Endodermal cell (in vitro differentiated cells): ENCODE results near the gene NPHP4. TPM values are rescaled to one million over a fixed set of nuclear protein-coding genes. Genes with fewer than 3 reads are reported as not detected.

Source experiments
- DNase-seq: peaks from one replicate; pipeline ENCODE4 v3.0.0-alpha.2; 2017
- H3K27ac ChIP-seq: 2 replicates; pipeline ENCODE4 v1.5.1; 2013; ENCODE audit warnings: mild to moderate bottlenecking, low read depth, low read length, moderate library complexity
- H3K27me3 ChIP-seq: 2 replicates; pipeline ENCODE4 v1.6.1; 2013; ENCODE audit warnings: mild to moderate bottlenecking, low read length, moderate library complexity; ENCODE audit not compliant: insufficient read depth, control insufficient read depth, poor library complexity, severe bottlenecking
- H3K36me3 ChIP-seq: 2 replicates; pipeline ENCODE4 v1.7.0; 2013; ENCODE audit warnings: mild to moderate bottlenecking, low read length, moderate library complexity; ENCODE audit not compliant: control insufficient read depth, insufficient read depth
- H3K4me1 ChIP-seq: one replicate; pipeline ENCODE4 v1.7.0; 2013; ENCODE audit warnings: low read length; ENCODE audit not compliant: control insufficient read depth, insufficient read depth
- H3K4me3 ChIP-seq: 2 replicates; pipeline ENCODE4 v1.5.1; 2013; ENCODE audit warnings: mild to moderate bottlenecking, low read length, moderate library complexity
- H3K9ac ChIP-seq: 2 replicates; pipeline ENCODE4 v1.6.1; 2013; ENCODE audit warnings: mild to moderate bottlenecking, low read length, moderate library complexity; ENCODE audit not compliant: poor library complexity, severe bottlenecking; ENCODE audit errors: extremely low read depth
- H3K9me3 ChIP-seq: 2 replicates; pipeline ENCODE4 v1.6.1; 2013; ENCODE audit warnings: mild to moderate bottlenecking, low read length, moderate library complexity; ENCODE audit not compliant: control insufficient read depth
- H3K27ac Mint-ChIP-seq: 2 replicates; pipeline ENCODE4 v1.8.0; 2020; ENCODE audit warnings: mixed read lengths
- H3K27me3 Mint-ChIP-seq: 2 replicates; pipeline ENCODE4 v1.8.0; 2021; ENCODE audit warnings: mild to moderate bottlenecking, mixed read lengths; ENCODE audit not compliant: insufficient read depth
- H3K36me3 Mint-ChIP-seq: 2 replicates; pipeline ENCODE4 v1.8.0; 2020; ENCODE audit warnings: low read depth, mixed read lengths
- H3K4me1 Mint-ChIP-seq: 2 replicates; pipeline ENCODE4 v1.8.0; 2020; ENCODE audit warnings: mixed read lengths
- H3K4me3 Mint-ChIP-seq: 2 replicates; pipeline ENCODE4 v1.8.0; 2020; ENCODE audit warnings: mild to moderate bottlenecking, moderate library complexity, mixed read lengths
- H3K9me3 Mint-ChIP-seq: 2 replicates; pipeline ENCODE4 v1.8.0; 2020; ENCODE audit warnings: mild to moderate bottlenecking, mixed read lengths
- CTCF ChIP-seq: fragments of 200-600 bp; sonication (generic); conservative IDR thresholded peaks from 2 replicates; pipeline ENCODE4 v1.5.0; 2021; ENCODE audit warnings: antibody characterized with exemption, mild to moderate bottlenecking
- WGBS, 2 experiments: methylation state at CpG; one replicate each; pipeline versions ENCODE4 v1.1.5 to v1.1.7; 2013; ENCODE audit warnings: missing lambda C conversion rate in 2 of 2, mixed read lengths in 1 of 2; ENCODE audit not compliant: insufficient coverage in 1 of 2, insufficient read length in 1 of 2; 5-methylcytosine and 5-hydroxymethylcytosine counted together
- total RNA-seq, 2 donors: library from RNA; stranded (reverse); fragmentation: NEBNext Ultra II Directional in 1 of 2; extraction: Animal tissue kit (Norgen Biotek cat#: 25700) in 1 of 2; gene quantifications; 2 replicates in 1 of 2; 3 replicates in 1 of 2; pipeline ENCODE4 v1.2.1, GENCODE V29; 2021

The NPHP4 gene
- total RNA-seq, 2 donors from 2014 or later = 19.1 to 25.4 TPM

GRCh38 chr1:5950994-5951785 lies 41.0 kb downstream of the NPHP4 start:
- Histone ChIP-seq H3K9ac (no peak overlapping the region), H3K27ac (no peak overlapping the region), H3K4me3 (no peak overlapping the region), H3K4me1 (no peaks in the 10 kb centered on the region), H3K9me3 (no peaks in the 10 kb centered on the region), H3K27me3 (no peaks in the 10 kb centered on the region), H3K36me3 (peaks cover 16% of the 10 kb centered on the region)
- no peak overlapping the region for H3K27ac Mint-ChIP-seq
- peaks cover 2% of the 10 kb centered on the region for H3K9me3 Mint-ChIP-seq
- H3K36me3 Mint-ChIP-seq = peaks cover 51% of the 10 kb centered on the region
- TF ChIP-seq CTCF = no peak
- no peaks in the 10 kb centered on the region for H3K4me1 Mint-ChIP-seq
- no peaks in the 10 kb centered on the region for H3K27me3 Mint-ChIP-seq
- WGBS, 2 experiments = 95 to 96% methylated on average over 20 to 24 of the region's 24 CpGs
- peak; percentile 26 for DNase-seq
- no peak overlapping the region for H3K4me3 Mint-ChIP-seq

DNA sequence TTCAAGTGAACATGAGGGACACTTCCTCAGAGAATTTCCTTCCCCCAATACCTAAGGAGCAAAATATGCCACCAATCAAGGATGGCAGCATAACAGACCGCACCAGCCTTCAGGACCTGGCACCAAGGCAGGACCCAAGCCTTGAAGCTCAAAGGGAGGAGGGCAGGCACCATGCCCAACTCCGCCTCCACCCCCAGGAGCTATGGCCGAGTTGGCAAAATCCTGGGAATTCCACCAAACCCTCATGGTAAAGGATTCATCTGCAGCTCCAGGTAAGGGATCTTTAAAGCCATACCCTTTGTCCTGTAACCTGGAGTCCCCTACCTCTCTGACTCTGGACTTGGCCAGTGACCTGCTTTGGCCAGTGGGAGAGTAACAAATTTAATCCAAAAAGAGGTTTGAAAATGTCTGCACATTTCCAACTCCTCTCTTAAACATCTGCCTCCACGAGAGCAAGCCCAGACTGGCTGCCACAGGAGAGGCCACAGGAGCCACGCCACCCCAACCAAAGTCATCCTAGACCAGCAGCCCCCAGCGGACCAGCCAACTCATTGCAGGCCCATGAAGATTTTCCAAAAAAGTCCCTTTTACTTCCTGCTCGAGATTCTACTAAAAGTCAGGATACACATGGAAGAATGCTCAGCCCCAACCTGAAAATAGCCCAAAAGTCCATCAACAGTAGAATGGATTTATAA lies 41.9 kb downstream of the NPHP4 start:
- no peaks in the 10 kb centered on the region for H3K27me3 Mint-ChIP-seq
- DNase-seq = no peak
- no peaks in the 10 kb centered on the region for H3K4me1 ChIP-seq
- H3K9me3 Mint-ChIP-seq = peaks cover 2% of the 10 kb centered on the region
- peaks cover 13% of the 10 kb centered on the region for H3K36me3 ChIP-seq
- no peaks in the 10 kb centered on the region for H3K9me3 ChIP-seq
- no peak overlapping the region for H3K9ac ChIP-seq
- H3K36me3 Mint-ChIP-seq = peaks cover 55% of the 10 kb centered on the region
- no peak overlapping the region for H3K4me3 Mint-ChIP-seq
- H3K4me3 ChIP-seq = no peak overlapping the region
- no peak overlapping the region for H3K27ac Mint-ChIP-seq
- no peaks in the 10 kb centered on the region for H3K27me3 ChIP-seq
- WGBS, 2 experiments = 88 to 96% methylated on average over 4 to 7 of the region's 7 CpGs
- no peaks in the 10 kb centered on the region for H3K4me1 Mint-ChIP-seq
- no peak overlapping the region for H3K27ac ChIP-seq
- TF ChIP-seq CTCF = no peak

DNA sequence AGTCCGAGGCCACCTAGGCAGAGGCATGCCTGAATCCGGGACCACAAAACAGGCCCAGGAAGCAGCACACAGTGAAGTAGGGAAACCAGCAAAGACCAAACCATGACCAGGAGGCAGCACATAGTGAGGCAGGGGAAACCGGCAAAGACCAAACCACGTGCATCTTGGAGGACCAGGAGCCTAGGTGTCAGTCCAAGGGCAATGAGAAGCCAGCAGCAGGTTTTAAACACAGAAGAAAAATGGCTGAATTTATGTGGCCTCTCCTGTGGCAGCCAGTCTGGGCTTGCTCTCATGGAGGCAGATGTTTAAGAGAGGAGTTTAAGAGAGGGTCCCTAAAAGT lies 42.5 kb downstream of the NPHP4 start:
- H3K4me3 Mint-ChIP-seq = no peak overlapping the region
- 83 to 85% methylated on average over 4 of the region's 4 CpGs for WGBS, 2 experiments
- Histone ChIP-seq H3K27ac (no peak overlapping the region), H3K4me3 (no peak overlapping the region), H3K9me3 (no peaks in the 10 kb centered on the region), H3K4me1 (no peaks in the 10 kb centered on the region), H3K27me3 (no peaks in the 10 kb centered on the region), H3K9ac (no peak overlapping the region), H3K36me3 (peaks cover 12% of the 10 kb centered on the region)
- no peak overlapping the region for H3K27ac Mint-ChIP-seq
- no peaks in the 10 kb centered on the region for H3K27me3 Mint-ChIP-seq
- peaks cover 2% of the 10 kb centered on the region for H3K9me3 Mint-ChIP-seq
- TF ChIP-seq CTCF = no peak
- peaks cover 59% of the 10 kb centered on the region for H3K36me3 Mint-ChIP-seq
- DNase-seq = no peak
- H3K4me1 Mint-ChIP-seq = no peaks in the 10 kb centered on the region
